ENCODE data around the gene PRKCD.

Gene PRKCD

GRCh38 chr3:53166206-53166605 is 5.2 kb downstream of the PRKCD start:
- Histone ChIP-seq H3K27me3 (ENCODE audit: insufficient read depth, low read length, poor library complexity, severe bottlenecking) (no peaks in the 10 kb centered on the region), H3K9me3 (ENCODE audit: insufficient read depth, low read depth, low read length) (no peaks in the 10 kb centered on the region), H3K4me3 (ENCODE audit: low read length, poor library complexity, severe bottlenecking) (no peak overlapping the region), H3K9ac (ENCODE audit: low read depth, low read length, poor library complexity, severe bottlenecking) (no peak overlapping the region), H4K20me1 (ENCODE audit: insufficient read depth, low read length, poor library complexity, severe bottlenecking) (no peaks in the 10 kb centered on the region), H3K79me2 (ENCODE audit: insufficient read depth, low read length) (no peaks in the 10 kb centered on the region; the same call in 1 of the 2 replicates), H3K4me2 (ENCODE audit: low read depth, low read length, poor library complexity, severe bottlenecking) (peak overlapping the region; percentile 48), H3K9me2 (replicated peaks; ENCODE audit: low read depth, low read length) (no peaks in the 10 kb centered on the region), H3K4me1 (ENCODE audit: insufficient read depth, low read length, poor library complexity, severe bottlenecking) (peaks cover 35% of the 10 kb centered on the region), H3F3A (ENCODE audit: low read depth) (no peaks in the 10 kb centered on the region), H2AFZ (ENCODE audit: low read length) (no peak overlapping the region), H3K36me3 (ENCODE audit: insufficient read depth, low read length) (no peaks in the 10 kb centered on the region)
- no peak for TF ChIP-seq CTCF (conservative IDR thresholded peaks at IDR 0.05; ENCODE audit: low read length)
- TF ChIP-seq EZH2phosphoT487 (IDR thresholded peaks at IDR 0.05; ENCODE audit: borderline replicate concordance): no peak

GRCh38 chr3:53166781-53167291 is 5.8 kb downstream of the PRKCD start:
- H3K9me2 ChIP-seq (replicated peaks; ENCODE audit: low read depth, low read length): no peaks in the 10 kb centered on the region
- H3K79me2 ChIP-seq (ENCODE audit: insufficient read depth, low read length): no peaks in the 10 kb centered on the region; the same call in 1 of the 2 replicates
- H3K9me3 ChIP-seq (ENCODE audit: insufficient read depth, low read depth, low read length): no peaks in the 10 kb centered on the region
- H2AFZ ChIP-seq (ENCODE audit: low read length): no peak overlapping the region
- no peaks in the 10 kb centered on the region for H4K20me1 ChIP-seq (ENCODE audit: insufficient read depth, low read length, poor library complexity, severe bottlenecking)
- H3K4me3 ChIP-seq (ENCODE audit: low read length, poor library complexity, severe bottlenecking): peak overlapping the region; percentile 24
- H3K36me3 ChIP-seq (ENCODE audit: insufficient read depth, low read length): no peaks in the 10 kb centered on the region
- H3K4me2 ChIP-seq (ENCODE audit: low read depth, low read length, poor library complexity, severe bottlenecking): peak overlapping the region; percentile 48
- no peak overlapping the region for H3K9ac ChIP-seq (ENCODE audit: low read depth, low read length, poor library complexity, severe bottlenecking)
- H3F3A ChIP-seq (ENCODE audit: low read depth): no peaks in the 10 kb centered on the region
- no peaks in the 10 kb centered on the region for H3K27me3 ChIP-seq (ENCODE audit: insufficient read depth, low read length, poor library complexity, severe bottlenecking)
- H3K4me1 ChIP-seq (ENCODE audit: insufficient read depth, low read length, poor library complexity, severe bottlenecking): peaks cover 35% of the 10 kb centered on the region
- TF ChIP-seq CTCF (conservative IDR thresholded peaks at IDR 0.05; ENCODE audit: low read length) (no peak), EZH2phosphoT487 (IDR thresholded peaks at IDR 0.05; ENCODE audit: borderline replicate concordance) (no peak)

GRCh38 chr3:53167418-53168174 is 6.6 kb downstream of the PRKCD start:
- no peak overlapping the region for H2AFZ ChIP-seq (ENCODE audit: low read length)
- H3K27me3 ChIP-seq (ENCODE audit: insufficient read depth, low read length, poor library complexity, severe bottlenecking): no peaks in the 10 kb centered on the region
- H3K9me3 ChIP-seq (ENCODE audit: insufficient read depth, low read depth, low read length): no peaks in the 10 kb centered on the region
- H3K9ac ChIP-seq (ENCODE audit: low read depth, low read length, poor library complexity, severe bottlenecking): no peak overlapping the region
- TF ChIP-seq CTCF (conservative IDR thresholded peaks at IDR 0.05; ENCODE audit: low read length): no peak
- no peak for TF ChIP-seq EZH2phosphoT487 (IDR thresholded peaks at IDR 0.05; ENCODE audit: borderline replicate concordance)
- no peaks in the 10 kb centered on the region for H3K79me2 ChIP-seq (ENCODE audit: insufficient read depth, low read length)
- H3K36me3 ChIP-seq (ENCODE audit: insufficient read depth, low read length): no peaks in the 10 kb centered on the region
- peaks cover 33% of the 10 kb centered on the region for H3K4me1 ChIP-seq (ENCODE audit: insufficient read depth, low read length, poor library complexity, severe bottlenecking)
- H3K4me3 ChIP-seq (ENCODE audit: low read length, poor library complexity, severe bottlenecking): no peak overlapping the region
- H4K20me1 ChIP-seq (ENCODE audit: insufficient read depth, low read length, poor library complexity, severe bottlenecking): no peaks in the 10 kb centered on the region
- no peaks in the 10 kb centered on the region for H3K9me2 ChIP-seq (replicated peaks; ENCODE audit: low read depth, low read length)
- no peak overlapping the region for H3K4me2 ChIP-seq (ENCODE audit: low read depth, low read length, poor library complexity, severe bottlenecking)
- H3F3A ChIP-seq (ENCODE audit: low read depth): no peaks in the 10 kb centered on the region

All from Loucy (cell line).